RPMI8226 (cell line): ENCODE results near the gene SRPK1.

Experiments
- DNase-seq: peaks from one replicate; pipeline ENCODE4 v3.0.0-alpha.2; 2015

The SRPK1 gene

DNA sequence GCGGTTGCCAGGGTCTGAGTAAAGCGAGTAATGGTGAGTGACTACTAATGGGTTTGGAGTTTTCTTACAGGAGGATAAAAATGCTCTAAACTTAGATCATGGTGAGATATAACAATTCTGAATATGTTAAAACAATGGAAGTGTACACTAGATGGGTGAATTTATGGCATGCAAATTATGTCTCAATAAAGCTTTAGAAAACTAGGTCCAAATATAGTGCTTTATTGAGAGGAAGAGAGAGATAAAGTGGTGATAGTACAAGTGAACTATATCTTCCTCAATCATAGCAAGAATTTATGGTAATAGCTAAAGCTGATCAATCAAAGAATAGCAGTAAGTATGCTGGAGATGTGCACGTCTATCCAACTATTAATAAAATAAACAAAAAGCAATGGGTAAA lies 23.9 kb downstream of the SRPK1 start:
- no peak for DNase-seq

DNA sequence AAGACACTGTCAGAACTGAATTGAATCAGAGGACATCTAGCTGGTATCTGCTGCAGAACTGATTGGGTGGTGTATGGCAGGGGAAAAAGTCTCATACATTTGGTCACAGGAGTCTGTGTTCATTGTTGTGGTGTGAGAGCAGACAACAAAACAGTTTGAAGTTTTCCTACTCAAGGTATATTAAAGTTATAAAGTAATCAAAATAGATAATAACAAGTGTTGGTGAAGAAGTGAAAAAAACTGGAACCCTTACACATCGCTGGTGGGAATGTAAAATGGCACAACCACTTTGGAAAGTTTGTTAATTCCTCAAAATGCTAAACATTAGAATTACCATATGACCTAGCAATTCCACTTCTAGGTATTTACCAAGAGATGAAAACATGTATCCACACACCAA lies 24.7 kb downstream of the SRPK1 start:
- no peak for DNase-seq

DNA sequence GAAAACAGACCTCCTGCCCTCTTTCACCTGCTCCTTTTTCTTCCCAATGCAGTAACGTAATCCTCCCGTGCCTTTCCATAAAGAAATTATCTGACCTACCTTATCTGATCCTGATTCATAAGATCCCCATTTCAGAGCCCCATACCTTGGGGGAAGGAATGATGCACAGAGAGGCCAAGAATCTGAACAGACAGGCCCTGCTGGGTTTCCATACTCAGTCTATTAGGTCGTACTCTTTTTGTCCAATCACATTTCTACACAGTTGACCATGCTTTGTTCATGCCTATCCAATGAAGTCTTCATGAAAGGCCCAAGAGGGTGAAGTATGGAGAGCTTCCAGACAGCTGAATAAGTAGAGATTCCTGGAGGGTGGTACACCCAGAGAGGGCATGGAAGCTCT lies 25.3 kb downstream of the SRPK1 start:
- DNase-seq: no peak

DNA sequence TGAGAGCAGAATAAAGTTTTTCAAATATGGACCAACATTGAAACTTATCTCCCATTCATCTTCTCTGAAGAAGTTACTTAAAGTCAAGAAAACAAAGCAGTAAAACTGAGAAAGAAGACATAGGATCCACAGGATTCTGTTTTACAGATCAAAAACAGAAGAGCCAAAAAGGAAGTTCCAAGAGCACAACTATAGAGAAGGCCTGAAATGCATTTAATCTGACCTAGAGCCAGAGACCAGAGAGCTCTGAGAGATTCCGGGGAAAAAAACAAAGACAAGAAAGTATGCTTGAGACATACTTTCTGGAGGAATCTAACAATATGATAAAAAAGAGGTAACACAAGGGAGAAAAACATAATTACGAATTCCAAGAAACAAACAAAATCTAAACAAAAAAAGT lies 26.1 kb downstream of the SRPK1 start:
- no peak for DNase-seq

DNA sequence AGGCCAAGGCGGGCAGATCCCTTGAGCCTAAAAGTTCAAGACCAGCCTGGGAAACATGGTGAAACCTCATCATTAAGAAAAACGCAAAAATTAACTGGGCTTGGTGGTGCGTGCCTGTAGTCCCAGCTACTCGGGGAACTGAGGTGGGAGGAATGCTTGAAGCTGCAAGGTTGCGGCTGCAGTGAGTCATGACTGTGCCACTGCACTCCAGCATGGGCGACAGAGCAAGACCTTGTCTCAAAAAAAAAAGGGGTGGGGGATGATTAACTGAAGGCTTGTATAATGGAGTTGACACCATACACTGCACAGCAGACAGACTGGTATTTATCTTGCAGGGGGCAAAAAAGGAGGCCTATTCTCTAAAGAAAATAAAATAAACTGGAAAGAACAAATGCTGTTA lies 27.7 kb downstream of the SRPK1 start:
- DNase-seq: no peak

DNA sequence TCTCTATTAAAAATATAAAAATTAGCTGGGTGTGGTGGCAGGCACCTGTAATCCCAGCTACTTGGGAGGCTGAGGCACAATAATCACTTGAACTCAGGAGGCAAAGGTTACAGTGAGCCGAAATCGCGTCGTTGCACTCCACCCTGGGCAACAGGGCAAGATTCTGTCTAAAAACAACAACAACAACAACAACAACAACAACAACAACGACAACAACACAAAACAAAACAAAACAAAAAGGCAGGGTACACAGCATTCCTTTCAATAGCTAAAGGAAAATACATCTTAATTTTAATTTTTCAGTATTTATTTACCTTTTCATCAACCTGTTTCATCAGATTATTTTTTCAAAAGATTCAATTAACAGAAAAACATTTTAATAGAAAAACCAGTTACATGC lies 28.4 kb downstream of the SRPK1 start:
- DNase-seq: no peak

- no peak for DNase-seq
These were observed 41.7 kb downstream of the SRPK1 start for GRCh38 chr6:35879151-35879550.

- DNase-seq: no peak
These were observed 44.0 kb downstream of the SRPK1 start for GRCh38 chr6:35876902-35877301.

GRCh38 chr6:35874730-35875129 lies 46.2 kb downstream of the SRPK1 start:
- no peak for DNase-seq

DNA sequence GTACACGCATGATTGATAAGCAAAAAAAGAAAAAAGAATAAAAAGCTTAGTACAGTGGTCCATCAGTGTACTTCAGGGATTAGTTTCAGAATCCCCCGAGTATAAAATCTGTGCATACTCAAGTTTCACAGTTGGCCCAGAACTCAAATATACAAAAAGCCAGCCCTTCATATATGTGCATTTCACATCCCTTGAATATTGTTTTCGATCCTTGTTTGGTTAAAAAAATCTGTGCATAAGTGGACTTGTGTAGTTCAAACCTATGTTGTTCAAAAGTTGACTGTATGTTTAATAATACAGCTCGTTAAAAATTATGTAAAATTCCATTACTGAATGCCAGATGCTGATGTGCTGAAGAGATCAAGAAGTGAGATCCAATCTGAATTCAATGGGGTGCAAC lies 61.5 kb downstream of the SRPK1 start:
- no peak for DNase-seq

GRCh38 chr6:35857853-35858252 lies 63.0 kb downstream of the SRPK1 start:
- no peak for DNase-seq

GRCh38 chr6:35856250-35856649 lies 64.6 kb downstream of the SRPK1 start:
- DNase-seq: no peak

DNA sequence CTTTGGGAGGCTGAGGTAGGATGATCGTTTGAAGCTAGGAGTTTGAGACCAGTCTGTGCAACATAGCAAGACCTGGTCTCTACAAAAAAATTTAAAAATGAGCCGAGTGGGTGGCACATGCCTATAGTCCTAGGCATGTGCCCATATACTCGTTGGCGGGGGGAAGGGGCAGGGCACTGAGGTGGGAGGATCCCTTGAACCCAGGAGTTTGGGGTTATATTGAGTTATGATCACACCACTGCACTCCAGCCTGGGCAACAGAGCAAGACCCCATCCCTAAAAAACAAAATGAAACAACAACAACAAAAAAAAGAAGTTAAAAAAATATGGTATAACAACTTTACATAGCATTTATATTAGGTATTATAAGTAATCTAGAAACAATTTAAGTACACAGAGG lies 67.9 kb downstream of the SRPK1 start:
- DNase-seq: no peak

GRCh38 chr6:35850208-35850607 lies 70.7 kb downstream of the SRPK1 start:
- DNase-seq: no peak

DNA sequence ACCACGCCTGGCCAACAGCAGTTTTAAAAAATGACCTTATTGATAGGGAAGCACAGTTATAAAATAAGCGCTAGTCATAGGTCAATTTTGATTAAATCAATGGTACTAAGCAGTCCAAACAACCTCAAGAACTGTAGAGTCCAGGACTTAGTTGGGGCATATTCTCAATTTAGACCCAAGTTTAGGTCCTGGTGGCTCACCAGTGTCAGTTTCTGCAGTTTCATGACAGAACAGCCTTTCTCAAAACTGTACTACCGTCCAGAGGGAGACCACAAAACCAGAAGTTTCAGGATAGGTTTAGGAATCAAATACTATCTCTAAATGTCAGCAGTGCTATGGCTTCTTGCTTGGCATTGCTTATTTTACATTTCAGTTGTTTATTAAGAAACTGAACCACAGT lies 76.6 kb downstream of the SRPK1 start:
- no peak for DNase-seq

DNA sequence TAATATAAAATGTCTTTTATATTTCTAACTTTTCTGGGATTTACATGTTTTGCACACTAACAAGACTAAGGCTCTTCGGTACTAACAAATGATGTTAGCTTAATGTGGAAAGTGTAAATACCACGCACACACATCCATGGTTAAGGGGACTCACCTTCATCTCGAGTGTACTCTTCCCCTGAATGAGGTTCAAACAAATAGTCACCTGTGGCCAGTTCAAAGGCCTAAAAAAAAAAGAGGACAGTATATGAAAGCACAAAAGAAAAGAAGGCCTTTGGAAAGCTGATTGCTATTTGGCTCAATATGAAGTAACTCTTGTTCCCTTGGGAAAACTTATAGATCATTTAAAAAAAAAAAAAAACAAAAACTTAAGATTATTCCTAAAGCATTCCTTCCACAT lies 78.5 kb downstream of the SRPK1 start:
- DNase-seq: no peak

GRCh38 chr6:35839019-35839418 lies 81.9 kb downstream of the SRPK1 start:
- DNase-seq: no peak

DNA sequence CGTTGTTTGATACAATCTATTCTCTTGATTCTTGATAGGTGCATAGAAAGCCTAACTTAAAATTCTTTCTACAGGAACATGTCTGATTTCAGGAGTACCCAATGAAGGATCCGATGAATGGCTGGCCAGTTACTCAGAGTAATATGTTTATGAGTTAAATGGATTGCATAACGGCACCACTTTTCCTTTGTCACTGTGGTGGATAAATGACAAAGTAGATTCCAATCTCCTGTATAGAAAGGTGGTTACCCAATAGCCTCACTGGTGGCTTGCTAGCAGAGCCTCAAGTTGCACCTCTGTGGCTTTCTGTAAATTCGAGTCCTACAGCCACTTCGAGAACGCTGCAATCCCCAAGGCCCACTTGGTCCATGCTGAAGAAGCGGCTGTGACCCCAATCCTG lies 87.4 kb downstream of the SRPK1 start:
- DNase-seq: no peak

DNA sequence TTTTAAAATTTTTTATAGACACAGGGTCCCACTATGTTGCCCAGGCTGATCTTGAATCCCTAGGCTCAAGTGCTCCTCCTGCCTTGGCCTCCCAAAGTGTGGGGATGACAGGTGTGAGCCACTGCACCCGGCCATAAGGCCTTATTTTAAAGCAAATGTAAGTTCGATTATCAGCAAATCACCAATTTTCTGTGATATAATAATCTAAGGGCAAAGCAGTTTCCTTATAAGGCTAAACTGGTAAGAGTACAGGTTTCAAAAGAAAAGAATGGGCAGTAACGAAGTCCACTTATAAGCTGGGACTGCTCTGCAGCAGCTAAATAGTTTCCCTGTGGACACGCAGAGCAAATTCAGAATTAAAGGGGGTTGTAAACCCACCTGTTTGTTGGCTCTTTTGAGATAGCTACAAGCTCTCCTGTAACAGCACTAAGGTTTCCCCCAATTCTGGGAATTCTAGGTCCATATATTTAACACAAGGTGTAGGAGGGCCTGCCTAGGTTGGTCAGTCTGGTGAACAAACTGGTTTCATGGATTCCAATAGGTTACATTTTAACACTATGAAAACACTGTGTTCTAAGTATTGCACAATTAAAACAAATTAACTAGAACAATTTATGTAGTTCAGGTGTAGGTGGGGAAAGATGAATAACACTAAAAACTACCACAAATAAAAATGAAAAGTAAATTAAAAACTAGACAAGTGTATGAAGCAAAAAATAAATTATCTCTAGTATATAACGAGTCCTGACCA lies 89.5 kb downstream of the SRPK1 start:
- DNase-seq: no peak

DNA sequence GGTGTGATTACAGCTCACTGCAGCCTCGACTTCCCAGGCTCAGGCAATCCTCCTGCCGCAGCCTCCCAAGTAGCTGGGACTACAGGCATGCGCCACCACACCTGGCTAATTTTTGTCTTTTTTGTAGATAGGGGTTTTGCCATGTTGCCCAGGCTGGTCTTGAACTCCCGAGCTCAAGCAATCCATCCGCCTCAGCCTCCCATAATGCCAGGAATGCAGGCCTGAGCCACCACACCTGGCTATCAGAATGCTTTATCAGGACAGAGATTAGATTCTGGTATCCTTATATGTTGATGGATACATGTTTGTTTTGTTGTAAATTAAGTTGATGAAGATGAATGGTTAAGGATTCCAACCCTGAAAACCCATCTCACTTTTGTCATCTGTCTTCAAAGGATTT lies 91.6 kb downstream of the SRPK1 start:
- no peak for DNase-seq

DNA sequence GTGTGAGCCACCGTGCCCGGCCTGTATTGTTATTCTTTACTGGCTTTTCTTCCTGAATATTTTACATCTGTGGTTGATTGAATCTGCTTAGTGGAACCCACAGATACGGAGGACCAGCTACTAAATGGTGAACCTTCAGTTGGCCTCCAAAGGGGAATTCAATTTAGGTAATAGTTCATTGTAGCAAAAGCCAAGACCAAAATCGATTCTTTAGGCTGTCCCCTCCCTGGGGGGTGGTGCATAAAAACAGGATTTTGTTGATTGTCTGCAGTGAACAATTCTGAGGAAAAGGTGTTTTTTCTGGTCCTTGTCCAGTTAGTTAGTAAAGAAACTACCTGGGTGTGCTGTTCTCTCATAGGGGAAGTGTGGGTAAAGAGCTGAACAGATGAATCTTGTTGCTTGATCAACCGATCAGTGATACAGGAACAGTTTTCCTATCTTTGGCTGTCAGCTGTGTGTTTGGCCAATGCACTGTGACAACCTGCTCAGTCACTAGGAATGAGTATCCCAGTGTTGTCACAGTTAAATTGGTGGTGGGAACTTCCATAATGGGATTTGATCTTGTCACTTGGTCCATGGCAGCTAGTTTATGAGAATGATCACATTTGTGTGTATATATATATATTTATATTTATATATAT lies 96.2 kb downstream of the SRPK1 start:
- DNase-seq: no peak

DNA sequence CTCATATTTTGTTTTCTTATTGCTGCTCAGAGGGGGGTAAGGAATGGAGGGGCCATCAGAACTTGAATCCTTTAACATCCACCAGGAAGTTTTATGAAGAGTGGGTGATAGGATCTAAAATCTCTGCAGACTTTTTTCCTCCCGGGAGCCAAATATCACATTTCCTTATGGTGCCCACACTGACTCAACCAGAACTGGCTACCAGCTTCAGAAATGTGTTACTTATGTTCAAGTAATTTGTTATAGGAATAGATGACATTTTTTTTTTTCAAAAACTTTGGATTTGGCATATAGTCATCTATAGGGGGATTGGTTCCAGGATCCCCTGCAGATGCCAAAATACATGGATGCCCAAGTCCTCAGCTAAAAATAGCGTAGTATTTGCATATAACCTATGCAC lies 97.3 kb downstream of the SRPK1 start:
- no peak for DNase-seq

GRCh38 chr6:35817515-35817914 lies 103.4 kb downstream of the SRPK1 start:
- no peak for DNase-seq

DNA sequence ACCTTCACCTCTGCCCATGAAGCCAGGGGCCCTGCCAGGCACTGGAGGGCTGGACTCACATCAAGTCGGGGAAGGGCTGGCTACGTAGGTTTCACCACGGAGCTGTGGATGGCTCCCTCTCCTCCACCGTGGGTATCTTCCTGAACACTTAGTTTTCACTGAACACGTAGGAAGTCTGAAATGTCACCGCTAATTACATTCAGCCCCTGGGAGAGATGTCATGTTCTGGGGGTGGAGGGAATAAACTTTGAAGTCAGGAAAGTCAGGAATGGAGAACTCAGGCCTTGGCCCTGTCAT lies 109.3 kb downstream of the SRPK1 start:
- no peak for DNase-seq

GRCh38 chr6:35810971-35811698 lies 109.8 kb downstream of the SRPK1 start:
- DNase-seq: peak; percentile 43
